HG03139 (cell line): ENCODE data around the gene VPS13D.
"Not testable (repeated sequence)": the region's sequence is repeated elsewhere in the genome, so short reads cannot be mapped to it uniquely, and the experiment has no call there.

Experiments
- ATAC-seq: cut with Tn5 transposase; IDR thresholded peaks from one replicate; pipeline ENCODE4 v1.9.1; 2021; ENCODE audit not compliant: unreplicated experiment

Gene VPS13D

DNA sequence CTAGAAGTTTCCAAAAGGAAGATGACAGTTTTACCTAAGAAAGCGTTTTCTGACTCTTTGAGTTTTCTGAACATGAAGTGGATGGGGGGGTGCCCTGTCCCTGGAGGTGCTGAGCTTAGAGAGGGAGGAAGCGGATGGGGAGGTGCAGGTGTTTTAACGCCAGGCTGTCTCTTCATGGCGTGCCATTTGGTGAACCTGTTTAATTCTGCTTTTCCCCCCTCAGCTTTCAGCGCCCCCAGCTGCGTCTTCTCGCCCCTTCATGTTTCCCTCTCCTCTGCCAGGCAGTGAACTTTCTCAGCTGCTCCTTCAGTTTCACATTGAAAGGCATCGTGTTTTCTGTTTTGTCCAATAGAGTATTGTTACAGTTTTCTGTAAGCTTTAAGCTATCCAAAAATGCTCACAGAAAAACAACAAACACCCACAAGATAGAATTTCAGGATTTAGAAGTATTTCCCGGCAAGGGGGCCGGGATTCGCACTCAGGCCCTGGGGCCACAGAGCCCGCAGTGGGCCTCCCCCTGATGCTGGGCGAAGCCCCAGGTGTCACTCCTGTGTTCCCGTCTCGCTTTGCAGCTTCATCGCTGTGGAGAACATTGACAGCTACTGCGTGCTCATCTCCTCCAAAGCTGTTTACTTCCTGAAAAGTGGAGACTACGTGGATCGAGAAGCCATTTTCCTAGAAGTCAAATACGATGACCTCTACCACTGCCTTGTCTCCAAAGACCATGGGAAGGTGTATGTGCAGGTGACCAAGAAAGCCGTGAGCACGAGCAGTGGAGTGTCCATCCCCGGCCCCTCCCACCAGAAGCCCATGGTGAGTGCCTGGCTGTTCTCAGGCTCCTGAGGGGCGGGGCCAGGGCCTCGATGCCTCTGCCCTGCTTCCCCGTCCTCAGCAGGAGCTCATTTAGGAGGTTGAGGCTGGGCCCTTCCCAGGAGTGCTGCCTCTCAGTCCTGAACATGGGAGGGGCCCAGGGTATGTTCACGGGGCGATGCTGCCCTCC, 276.8 kb downstream of the VPS13D start:
- no peak for ATAC-seq

DNA sequence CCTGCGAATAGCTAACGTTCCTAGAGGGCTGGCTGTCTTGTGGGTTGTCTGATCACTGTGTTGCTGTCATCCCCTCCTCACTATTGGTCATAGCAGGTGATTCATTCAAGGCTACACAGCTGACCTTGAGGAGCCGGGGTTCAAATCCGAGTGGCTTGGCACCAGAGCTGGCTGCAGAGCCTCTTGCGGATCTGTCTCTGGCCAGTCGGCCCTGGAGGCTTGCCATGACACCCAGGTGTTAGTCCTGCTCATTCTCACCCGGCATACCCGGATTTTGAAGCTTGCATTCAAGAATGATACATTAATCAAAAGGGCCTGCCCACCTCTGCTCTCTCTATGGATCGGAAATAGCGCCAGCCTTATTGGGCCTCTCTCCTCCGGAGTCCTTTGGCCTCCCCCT, 277.8 kb downstream of the VPS13D start:
- no peak for ATAC-seq

DNA sequence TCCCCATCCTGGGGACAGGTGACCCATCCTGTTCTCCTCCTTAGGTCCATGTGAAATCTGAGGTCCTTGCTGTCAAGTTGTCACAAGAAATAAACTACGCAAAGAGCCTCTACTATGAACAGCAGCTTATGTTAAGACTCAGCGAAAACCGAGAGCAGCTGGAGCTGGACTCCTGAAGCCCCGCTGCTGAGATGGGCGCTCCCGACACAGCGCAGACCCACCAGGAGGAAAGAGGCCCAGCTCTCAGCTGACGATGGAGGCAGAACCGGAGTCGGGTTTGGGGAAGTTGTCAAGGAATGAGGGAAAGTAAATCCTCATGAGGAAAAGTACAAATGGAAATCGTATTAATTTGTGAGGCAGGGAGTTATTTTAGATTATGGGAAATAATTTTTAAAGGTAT, 279.0 kb downstream of the VPS13D start:
- no peak for ATAC-seq

DNA sequence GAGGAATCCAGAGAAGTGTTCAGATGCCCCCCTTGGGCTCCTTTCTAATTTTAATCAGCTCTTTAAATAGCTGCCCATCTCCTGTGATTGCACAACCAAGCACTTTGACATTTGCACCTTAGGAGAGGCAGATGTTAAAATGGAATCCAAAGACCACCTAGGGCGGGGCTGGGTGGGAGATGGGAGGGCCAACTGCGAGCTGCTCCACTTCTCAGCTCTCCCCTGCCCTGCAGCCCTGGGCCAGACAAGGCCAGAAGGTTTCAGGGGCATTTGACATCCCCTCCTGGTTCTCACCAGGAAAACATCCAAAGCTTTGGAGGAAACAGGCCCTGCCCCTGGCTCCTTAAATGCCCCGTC, 281.3 kb downstream of the VPS13D start:
- ATAC-seq: no peak

DNA sequence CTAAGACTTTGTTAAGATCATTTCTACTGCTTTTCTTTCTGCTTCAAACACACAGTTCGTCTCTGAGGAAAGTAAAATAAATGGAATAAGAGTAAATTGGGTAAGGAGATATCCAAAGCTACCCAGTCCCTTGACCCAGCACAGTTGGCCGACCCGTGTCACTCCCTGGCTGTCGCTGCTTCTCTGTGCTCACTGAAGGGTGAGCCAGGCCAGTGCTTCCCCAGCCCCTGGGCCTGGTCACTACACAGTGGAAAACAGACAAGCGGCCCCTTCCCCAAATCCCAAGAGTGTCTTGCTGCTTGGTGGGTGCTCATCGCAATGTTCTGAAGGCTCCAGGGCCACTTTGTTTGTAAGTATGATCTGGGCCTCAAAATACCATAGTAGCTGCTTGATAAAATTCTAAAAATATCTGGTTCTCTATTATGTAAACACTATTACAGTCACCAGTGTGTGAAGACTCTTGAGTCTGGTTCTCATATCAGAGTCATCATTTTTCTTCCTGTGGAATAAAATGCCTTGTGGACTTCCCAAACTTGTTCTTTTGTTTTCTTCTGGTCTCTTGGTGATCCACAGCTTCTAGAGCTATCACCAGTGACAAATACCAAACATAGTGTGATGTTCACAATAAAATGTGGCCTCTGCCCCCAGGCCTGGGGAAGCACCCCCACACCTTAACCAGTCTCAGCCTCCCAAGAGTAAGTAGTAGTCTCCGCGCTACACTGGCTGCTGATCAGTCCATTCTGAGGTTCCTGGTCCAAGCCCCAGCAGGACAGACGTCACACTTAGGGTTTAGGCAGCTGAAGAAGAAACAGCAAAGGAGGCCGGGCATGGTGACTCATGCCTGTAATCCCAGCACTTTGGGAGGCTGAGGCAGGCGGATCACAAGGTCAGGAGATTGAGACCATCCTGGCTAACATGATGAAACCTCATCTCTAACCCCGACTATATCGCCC, 282.0 kb downstream of the VPS13D start:
- ATAC-seq: no peak

DNA sequence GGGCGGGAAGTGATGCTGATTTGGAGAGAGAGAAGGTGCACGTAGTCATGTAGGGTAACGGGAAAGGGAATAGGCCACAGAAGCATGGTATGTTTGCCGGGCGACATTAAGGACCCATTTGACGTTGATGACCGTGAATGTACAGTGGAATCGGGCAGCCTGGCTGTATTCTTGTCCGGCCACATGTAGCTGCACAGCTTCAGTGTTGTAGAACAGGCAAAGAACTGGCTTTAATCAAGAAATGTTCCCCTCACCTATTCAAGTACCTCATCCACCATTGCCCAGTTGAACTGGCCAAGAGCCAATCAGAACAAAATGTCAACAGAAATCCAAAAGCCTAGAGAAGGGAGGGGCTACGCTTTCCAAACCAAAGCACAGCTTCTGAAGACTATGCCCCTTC, 283.4 kb downstream of the VPS13D start:
- ATAC-seq: no peak

DNA sequence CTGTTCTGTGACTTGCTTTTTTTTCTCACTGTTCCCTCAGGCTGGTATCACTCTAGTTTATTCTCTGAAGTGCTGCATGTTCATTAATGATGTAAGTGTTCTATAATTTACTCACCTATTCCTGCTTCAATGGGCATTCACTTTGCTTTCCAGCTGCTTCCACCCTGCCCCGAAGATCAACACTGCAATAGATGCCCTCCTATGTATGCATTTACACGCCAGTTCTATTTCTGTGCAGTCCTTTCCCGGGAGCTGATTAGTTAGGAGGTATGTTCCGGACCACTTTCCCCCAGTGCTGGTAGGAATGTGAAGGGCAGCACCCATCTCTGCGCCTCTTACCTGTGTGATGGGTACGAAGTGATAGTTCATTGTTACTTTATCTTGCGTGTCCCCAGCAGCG, 284.8 kb downstream of the VPS13D start:
- no peak for ATAC-seq

DNA sequence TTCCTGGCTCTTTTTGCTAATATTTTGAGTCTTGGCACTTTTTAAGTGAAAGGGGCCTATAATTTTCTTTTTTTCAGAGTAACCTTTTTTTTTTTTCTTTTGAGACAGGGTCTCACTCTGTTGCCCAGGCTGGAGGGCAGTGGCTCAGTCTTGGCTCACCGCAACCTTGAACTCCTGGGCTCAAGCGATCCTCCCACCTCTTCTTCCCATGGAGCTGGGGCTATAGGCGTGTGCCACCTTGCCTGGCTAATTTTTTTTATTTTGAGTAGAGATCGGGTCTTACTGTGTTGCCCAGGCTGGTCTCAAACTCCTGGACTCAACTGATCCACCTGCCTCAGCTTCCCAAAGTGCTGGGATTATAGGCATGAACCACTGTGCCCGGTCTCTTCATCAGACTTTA, 285.4 kb downstream of the VPS13D start:
- no peak for ATAC-seq

DNA sequence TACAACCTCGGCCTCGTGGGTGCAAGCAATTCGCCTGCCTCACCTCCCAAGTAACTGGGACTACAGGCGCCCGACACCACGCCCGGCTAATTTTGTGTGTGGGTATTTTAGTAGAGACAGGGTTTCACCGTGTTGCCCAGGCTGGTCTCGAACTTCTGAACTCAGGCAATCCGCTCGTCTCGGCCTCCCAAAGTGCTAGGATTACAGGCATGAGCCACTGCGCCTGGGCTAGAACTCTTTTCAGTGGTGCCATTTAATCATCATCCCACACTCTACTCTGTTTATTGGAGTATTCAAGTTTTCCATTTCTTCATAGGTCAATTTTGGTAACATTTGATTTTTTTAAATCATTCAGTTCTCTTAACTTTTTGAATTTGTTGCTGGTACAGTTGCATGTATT, 286.9 kb downstream of the VPS13D start:
- ATAC-seq: no peak

DNA sequence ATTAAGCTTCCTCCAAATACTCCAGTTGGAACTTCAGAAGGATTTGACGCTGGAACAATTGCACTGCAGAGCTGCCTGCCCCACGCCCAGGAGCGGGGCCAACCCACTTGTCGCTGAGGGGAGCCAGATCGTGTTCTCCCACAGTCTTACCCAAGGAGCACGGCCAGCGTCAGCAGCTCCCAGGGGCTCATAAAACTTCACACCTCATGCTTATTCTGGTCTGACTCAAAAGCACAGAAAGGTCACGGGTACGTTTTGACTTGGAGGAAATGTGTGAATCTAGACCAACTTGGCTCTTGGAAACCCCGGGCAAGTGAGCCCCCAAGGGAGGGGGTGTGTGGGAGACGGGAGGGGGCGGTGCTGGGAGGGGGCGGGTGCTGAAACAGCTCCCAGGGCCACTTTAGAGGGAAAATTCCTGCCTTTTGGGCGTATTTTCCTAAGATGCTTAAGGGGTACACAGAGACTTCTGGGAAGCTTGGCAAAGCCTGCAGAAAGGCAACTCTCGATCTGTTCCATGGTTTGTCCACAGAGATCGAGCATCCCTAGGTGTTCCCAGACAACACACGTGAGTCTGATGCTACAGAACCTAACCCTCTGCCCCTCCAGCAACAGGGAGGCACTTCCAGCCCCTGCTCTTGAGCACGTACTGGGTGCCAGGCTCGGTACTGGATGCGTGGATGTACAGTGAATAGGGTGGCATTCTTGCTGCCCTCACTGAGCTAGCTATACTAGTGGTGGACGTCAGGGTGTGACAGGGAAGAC, 289.3 kb downstream of the VPS13D start:
- no peak for ATAC-seq

DNA sequence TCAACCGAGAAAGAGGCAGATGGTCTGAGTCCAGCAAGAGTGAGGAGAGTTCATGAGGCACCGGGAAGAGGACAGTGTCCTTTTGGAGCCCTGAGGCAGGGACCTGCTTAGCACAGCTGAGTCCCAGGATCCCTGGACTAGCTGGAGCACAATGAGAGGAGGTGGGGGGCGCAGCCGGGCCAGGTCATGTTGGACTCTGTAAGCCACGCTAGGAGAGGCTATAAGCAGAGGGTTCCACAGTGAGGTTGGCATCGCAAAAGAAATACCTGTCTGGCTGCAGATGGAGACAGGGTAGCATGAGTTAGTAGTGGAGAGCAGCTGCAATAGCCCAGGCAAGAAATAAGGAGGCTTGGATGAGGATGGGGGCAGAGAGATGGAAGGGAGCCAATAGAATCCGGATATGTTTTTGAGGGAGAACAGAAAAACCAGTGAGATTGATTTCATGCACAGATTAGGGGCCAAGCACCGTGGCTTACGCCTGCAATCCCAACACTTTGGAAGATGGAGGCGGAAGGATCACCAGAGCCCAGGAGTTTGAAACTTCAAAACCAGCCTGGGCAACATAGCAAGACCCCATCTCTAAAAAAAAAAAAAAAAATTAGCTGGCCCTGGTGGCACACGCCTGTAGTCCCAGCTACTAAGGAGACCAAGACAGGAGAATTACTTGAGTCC, 290.0 kb downstream of the VPS13D start:
- no peak for ATAC-seq

DNA sequence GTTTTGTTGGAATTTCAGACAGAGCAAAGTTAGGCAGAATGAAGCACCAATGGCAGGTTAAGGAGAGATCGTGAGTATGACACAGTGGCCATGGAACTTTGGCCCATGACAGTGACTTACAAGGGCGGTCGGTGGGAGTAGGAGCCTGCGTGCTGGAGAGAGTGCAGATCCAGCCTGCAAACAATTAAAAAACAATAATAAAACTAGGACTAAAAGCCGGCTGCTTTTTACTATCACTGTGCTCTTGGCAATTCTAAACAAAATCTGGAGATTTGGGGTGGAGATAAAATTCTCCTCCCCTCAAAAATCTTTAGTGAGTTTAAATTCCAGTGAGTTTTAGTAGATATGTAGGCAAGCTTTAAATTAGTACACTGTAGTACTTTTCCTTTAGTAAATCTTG, 291.3 kb downstream of the VPS13D start:
- no peak for ATAC-seq

DNA sequence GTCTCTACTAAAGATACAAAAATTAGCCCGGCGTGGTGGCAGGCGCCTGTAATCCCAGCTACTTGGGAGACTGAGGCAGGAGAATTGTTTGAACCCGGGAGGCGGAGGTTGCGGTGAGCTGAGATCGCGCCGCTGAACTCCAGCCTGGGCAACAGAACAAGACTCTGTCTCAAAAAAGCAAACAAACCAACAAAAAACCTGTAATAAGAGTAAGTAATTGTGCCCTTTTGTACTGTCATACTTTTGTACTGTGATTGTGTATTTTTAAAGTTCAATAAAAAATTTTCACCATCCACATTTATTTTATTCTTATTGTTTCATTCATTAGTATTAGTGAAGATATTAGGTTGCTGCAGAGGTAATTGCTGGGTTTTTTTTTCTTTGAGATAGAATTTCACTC, 292.9 kb downstream of the VPS13D start:
- not testable (repeated sequence) for ATAC-seq

DNA sequence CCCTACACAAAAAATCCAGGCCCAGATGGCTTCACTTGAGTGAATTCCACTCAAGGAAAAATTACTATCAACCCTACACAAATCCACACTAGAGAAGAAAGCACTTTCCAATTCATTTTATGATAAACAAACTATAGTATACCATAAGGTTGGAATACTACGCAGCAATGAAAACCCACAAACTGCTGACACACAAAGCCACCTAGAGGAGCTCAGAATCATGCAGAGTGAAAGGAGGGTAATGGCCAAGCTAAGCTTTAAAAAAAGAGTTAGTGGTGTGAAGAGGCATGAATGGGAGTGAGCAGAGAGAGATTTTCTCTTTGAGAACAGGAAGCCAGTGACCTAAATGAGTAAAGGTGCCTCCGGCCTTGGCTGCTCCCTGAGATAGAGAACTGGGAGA, 294.4 kb downstream of the VPS13D start:
- no peak for ATAC-seq

DNA sequence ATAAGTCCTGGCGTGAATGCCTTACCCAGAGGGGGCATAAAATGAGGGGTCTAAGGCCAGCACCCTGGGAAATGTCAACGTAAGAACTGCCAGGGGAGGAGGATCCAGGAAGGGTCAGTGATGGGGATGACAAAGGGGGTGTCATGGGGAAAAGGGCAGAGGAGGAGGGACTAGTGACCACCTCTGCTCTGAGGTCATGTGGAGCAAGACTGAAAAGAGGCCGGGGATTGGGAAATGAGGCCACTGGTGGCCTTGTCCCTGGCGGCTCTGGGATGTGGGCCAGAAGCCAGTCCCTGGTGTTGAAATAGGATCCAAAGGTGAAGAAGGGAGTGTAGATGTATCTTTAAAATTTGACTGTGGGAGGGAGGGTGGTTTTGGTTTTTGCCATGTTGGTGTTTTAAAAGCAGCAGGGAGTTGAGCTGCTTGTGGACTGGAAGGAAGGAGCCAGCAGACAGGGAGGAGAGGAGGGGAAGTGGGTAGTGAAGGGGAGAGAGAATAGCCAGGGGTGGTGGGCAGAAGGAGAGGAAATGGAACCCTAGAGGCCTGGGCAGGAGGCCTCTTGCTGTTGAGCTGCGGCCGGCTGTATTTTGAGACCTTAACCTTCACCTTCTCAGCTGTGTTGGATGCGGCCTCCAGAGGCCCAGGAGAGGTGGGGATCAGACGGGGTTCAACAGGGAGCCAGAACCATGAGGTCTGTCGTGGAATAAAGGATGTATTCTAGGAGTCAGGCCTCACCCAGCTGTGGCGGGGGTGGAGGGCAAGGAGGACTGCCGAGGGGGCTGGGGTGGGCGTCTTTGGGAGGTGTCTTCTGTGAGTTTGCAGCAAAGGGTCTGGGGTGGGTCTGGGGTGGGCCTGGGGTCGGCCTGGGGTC, 295.7 kb downstream of the VPS13D start:
- no peak for ATAC-seq

DNA sequence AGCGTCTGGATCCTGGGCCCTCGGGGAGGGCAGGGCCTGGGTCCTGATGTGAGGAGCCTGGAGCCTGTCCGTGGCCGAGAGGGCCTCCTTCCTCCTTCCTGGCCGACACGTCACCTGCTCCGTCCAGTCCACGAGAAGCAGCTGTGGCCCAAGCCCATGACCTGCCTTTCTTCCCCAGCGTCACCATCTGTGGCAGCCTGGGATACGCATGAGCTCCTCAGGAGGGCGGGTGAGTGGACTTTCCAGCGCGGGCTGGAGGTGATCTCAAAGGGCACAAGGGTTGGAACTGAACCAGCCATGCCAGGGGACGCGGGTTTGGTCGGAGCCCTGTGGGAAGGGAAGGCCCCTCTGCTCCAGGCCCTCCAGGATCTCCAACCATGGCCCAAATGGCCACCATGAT, 297.7 kb downstream of the VPS13D start:
- no peak for ATAC-seq

DNA sequence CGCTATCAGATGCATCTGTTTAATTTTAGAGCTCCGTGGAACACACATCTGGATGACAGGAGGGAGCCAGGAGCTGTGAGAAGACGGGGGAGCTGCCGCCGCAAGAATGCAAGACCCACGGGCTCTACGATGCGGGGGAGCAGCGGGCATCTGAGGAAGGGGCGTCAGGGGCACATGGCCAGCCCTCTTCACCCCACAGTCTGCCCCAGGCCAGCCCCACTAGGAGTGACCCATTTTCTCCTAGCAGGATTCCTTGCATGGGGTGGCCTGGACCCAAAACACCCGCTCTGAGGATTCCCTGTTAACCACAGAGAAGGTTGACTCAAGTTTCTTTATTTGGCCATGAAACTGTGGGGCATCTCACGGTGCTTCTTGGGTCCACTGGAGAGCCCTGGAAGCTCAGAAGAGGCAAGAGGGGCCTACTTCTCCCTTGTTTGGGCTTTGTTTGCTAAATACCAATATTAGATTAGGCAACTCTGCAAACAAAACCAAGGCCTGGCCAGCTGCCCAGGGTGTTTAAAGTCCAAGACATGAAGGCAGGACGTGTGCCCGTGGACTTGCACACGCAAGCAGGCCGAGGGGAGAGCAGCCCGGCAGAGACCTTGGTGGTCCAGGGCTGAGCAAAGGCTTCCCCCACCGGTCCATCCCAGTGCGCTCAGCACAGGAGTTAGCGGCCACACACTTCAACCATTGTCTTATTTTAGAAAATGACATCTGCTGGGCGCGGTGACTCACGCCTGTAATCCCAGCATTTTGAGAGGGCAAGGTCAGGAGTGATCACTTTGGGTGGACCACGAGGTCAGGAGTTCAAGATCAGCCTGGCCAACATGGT, 298.4 kb downstream of the VPS13D start:
- no peak for ATAC-seq

DNA sequence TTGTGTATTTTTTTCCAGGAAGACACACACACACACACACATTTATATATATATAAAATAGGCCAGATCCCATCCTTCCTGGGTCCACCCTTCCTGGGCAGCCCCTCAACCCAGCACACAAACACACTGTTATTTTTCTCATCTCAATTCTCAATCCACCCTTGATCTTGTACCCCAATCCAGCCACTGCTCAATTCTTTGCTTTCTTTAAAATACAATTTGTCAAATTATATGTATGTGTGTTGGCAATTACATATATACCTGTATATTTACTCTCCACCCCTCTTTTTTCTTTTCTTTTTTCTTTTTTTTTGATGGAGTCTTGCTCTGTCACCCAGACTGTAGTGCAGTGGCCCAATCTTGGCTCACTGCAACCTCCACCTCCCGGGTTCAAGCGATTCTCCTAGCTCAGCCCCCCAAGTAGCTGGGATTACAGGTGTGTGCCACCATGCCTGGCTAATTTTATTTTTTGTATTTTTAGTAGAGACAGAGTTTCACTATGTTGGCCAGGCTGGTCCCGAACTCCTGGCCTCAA, 299.9 kb downstream of the VPS13D start:
- no peak for ATAC-seq
